ENCODE results near the gene MEF2A. TPM values are rescaled to one million over a fixed set of nuclear protein-coding genes. Genes with fewer than 3 reads are reported as not detected.
A peak's percentile ranks its signal among the peaks of the same experiment; 100 is the strongest.

MEF2A gene
- total RNA-seq, 1 donor = 15.1 TPM

DNA sequence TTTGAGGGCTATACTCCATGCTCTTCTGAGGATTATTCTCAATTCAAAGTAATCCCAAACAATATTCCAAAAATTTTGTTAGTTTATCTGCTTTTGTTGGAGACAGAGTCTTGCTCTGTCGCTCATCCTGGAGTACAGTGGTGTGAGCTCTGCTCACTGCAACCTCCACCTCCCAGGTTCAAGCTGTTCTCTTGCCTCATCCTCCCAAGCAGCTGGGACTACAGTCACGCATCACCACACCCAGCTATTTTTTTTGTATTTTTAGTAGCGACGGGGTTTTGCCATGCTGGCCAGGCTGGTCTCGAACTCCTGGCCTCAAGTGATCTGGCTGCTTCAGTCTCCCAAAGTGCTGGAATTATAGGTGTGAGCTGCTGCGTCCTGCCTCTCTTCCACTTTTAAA, 39.1 kb downstream of the MEF2A start:
- DNase-seq (ENCODE audit: low read depth in 2 of 3, low spot score in 2 of 3) = no peak

DNA sequence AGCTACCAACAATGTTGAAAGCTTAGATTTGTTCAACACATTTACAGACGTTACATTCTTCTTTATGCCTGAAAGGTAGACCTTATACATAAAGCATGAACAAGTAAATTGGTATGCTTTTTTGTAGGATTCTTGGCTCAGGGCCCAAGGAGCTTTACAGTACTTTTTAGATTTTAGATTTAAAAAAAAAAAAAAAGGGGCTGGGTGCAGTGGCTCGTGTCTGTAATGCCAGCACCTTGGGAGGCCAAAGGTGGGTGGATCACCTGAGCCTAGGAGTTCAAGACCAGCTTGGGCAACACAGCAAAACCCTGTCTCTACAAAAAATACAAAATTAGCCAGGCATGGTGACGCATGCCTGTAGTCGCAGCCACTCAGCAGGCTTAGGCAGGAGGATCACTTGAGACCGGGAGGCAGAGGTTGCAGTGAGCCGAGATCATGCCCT, 39.7 kb downstream of the MEF2A start:
- no peak for DNase-seq (ENCODE audit: low read depth in 2 of 3, low spot score in 2 of 3)

GRCh38 chr15:99605990-99606389, 40.2 kb downstream of the MEF2A start:
- DNase-seq (ENCODE audit: low read depth in 2 of 3, low spot score in 2 of 3) = no peak

DNA sequence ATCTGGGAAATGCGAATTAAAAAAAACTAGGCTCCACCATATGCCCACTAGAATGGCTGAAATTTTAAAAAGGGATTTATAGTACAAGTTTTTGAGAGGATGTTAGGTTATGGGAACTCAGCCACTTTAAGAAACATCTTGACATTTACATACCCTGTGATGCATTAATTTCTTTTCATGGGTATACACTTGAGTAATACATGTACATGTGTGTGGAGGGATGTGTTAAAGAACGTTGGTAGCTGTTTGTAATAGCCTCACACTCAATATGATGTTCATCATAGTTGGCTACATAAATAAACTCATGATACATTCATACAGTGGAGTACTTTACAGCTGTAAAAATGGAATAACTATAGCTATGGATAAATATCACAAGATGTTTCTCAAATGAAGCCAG, 40.9 kb downstream of the MEF2A start:
- no peak for DNase-seq (ENCODE audit: low read depth in 2 of 3, low spot score in 2 of 3)

DNA sequence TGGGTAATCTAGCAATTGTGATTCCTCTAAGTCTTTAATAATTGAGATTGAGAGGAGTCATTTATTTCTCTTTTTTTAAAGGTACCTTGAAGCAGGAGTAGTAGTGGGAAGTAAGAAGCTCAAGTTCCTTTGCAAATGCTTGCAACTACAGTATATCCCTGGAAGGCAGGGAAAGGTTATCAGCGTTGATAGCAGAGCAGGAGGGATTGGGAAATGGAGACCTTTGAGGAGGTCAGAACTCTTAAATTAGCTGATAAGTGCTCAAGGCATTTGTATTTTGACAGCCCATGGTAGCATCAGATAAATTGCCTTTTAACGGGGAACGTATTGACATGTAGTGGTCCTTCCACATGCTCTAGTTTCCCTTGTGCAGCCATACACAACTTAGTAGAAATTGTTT, 47.7 kb downstream of the MEF2A start:
- DNase-seq (ENCODE audit: low read depth in 2 of 3, low spot score in 2 of 3) = no peak

DNA sequence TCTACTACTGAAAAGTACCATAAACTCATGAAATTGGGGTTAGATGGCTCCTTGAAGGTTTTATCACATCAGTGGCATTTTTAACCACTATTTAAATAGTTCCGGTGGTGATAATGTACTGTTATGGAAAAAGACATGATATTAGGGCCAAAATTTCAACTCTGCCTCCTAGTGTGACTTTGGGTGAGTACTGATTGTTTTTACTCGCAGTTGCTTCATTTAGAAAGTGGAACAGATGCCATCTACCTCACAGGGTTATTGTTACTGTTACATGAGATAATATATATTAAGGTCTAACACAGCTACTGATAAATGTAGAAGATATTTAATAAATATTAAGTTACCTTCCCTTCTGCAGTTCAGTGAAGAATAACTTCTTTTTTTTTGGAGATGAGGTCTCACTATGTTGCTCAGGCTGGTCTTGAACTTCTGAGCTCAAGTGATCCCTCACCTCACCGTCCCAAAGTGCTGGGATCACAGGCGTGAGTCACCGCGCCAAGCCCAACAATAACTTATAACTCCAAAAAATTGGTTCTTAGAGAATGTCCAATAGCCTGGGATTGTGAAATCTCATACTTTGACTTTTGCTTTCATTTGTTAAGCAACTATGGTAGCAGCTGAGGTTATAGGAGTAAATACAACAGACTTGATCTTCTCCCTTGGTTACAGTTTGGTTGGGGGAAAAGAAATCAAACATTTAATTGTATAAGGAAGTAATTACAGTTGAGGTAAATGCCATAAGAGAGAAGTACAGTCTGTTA, 48.3 kb downstream of the MEF2A start:
- peak in 2 of 3 donors; percentile 24 to 76 for DNase-seq (ENCODE audit: low read depth in 2 of 3, low spot score in 2 of 3)

DNA sequence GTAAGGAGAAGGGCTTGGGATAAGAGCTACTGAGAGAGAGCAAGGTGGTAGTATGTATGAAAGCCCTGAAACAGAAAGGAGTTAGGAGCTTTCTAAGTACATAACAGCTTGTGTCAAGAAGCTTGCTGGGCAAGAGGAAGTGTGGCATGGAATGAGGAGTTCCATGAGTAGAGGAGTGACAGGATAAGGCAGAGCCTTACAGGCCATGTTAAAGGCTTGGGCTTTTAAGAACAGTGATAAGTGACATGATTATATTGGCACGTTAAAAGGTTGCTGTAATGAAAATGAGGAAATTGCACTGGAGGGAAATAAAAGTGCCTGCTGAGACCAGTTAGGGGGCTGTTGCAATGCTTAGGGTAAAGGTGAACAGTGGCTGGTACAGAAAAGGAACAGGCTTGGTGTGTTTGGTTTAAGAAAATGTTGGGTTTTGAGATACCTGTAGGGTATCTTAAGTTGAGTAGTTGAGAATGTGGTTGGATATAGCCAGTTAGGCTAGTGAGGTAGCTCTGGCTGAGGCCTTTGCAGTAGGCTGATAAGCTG, 49.0 kb downstream of the MEF2A start:
- peak in 2 of 3 donors; percentile 12 to 44 for DNase-seq (ENCODE audit: low read depth in 2 of 3, low spot score in 2 of 3)

DNA sequence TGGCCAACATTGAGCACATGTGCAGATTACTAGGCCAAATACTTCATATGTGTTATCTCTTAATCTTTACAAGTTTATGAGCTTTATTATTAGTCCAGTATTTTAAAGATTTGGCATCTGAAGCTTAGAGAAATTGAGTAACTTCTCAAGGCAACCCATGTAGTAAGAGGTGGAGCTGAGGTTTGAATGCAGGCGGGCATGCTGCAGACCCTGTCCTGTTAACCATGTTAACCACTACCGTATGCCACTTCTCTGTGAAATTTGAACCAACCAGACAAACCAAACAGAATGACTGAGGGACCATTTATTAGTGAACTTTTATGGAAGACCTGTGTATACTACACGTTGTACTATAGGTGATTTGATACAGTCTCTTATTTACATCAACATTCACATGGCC, 49.7 kb downstream of the MEF2A start:
- no peak for DNase-seq (ENCODE audit: low read depth in 2 of 3, low spot score in 2 of 3)

DNA sequence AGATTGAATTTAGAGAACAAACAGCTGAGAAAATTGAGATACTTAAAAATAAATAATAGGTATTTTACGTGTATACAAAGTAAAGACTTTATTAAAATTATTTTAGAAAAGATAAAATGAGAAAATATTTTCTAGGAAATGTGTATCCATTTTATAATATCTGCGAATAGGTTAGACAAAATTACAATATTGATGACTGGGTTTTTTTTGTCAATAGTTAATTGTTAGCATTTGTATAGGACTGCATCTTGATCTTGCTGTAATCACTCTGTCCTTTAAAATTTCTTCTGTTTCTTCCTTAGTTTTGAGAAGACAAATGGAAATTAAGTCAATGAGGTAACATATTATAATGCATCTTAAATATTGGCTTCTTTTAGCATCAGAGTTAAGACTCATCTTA, 50.3 kb downstream of the MEF2A start:
- no peak for DNase-seq (ENCODE audit: low read depth in 2 of 3, low spot score in 2 of 3)

DNA sequence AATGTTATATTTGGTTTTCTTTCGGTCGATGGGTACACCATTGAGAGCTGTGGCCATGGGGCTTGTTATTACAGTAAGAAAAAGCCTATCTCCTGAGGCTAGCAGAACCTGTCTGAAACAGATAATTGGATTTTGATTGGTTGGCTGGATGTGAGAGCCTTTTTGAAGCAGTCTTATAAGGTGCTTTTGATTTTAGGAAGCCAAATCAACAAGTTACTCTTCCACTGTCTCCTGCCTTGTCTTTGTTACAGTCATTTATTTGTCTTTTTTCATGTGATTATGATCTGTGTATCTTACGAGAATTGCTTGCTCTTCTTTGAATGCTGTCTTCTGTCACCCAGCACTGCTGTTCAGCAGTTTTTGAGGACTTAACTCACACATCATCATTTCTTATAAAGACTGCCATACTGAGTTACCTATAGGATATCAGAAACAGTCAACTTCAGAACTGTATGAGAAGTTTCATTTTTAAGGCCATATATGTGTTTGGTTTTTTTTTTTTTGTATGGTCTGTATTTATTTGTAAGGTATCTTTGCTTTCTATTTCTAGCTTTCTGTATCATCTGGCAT, 51.1 kb downstream of the MEF2A start:
- DNase-seq (ENCODE audit: low read depth in 2 of 3, low spot score in 2 of 3) = no peak

GRCh38 chr15:99618941-99619411, 53.2 kb downstream of the MEF2A start:
- no peak for DNase-seq (ENCODE audit: low read depth in 2 of 3, low spot score in 2 of 3)

- DNase-seq (ENCODE audit: low read depth in 2 of 3, low spot score in 2 of 3) = no peak
These were observed 53.9 kb downstream of the MEF2A start for GRCh38 chr15:99619712-99620111.

DNA sequence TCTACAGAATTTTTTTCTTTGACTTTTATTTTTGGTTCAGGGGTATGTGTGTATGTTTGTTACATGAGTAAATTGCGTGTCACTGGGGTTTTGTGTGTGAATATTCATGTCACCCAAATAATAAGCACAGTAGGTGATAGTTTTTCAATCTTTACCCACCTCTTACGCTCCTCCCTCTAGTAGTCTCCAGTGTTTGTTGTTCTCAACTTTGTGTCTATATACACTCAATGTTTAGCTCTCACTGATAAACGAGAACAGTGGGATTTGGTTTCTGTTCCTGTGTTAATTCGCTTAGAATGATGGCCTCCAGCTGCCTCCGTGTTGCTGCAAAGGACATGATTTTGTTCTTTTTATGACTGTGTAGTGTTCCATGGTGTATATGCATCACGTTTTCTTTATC, 54.4 kb downstream of the MEF2A start:
- DNase-seq (ENCODE audit: low read depth in 2 of 3, low spot score in 2 of 3) = no peak

- no peak for DNase-seq (ENCODE audit: low read depth in 2 of 3, low spot score in 2 of 3)
These were observed 56.0 kb downstream of the MEF2A start for GRCh38 chr15:99621767-99622166.

DNA sequence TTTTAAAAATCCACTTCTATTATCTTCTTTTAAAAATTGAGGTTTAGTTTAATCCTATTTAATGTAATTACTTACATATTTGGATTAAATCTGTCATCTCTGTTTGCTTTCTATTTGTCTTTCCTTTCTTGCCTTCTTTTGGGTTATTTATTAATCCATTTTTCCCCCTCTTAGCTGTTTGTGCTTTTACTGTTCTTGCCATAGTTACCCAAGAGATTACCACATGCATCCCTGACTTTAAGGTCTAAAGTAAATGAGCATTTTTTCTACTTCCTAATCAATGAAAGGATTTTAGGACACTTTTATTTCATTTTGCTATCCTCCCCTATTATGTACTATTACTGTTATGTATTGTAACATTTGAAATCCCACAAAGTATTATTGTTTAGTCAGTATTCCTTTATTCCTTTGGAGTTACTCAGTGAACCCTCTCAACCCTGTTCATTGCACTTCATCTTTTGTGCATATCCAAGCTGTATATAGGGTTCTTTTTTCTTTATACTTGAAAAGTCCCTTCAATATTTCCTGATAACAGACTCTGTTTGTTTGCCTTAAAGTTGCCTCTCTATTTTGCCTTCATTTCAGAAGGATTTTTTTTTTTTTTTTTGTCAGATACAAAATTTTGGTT, 62.7 kb downstream of the MEF2A start:
- no peak for DNase-seq (ENCODE audit: low read depth in 2 of 3, low spot score in 2 of 3)

- no peak for DNase-seq (ENCODE audit: low read depth in 2 of 3, low spot score in 2 of 3)
These were observed 64.9 kb downstream of the MEF2A start for GRCh38 chr15:99630607-99631131.

DNA sequence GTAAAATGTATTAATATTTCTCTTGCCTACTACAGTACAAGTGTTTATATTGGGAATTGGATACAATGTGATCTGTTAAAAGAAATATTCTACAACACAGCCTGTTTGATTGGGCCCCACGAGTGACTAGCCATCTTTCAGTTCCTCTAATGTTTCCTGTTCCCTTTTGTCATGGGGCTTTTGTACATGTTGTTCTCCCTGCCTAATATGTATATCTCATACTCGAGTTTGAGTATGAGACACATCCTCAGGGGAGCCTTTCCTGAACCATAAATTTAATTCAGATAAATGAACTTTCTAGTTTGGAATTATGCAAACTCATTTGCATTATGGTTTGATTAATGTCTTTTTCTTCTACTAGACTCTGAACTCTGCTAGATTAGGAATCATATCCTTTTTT, 65.5 kb downstream of the MEF2A start:
- DNase-seq (ENCODE audit: low read depth in 2 of 3, low spot score in 2 of 3) = peak in 2 of 3 donors; percentile 28 to 70

- DNase-seq (ENCODE audit: low read depth in 2 of 3, low spot score in 2 of 3) = no peak
These were observed 66.7 kb downstream of the MEF2A start for GRCh38 chr15:99632521-99632920.

DNA sequence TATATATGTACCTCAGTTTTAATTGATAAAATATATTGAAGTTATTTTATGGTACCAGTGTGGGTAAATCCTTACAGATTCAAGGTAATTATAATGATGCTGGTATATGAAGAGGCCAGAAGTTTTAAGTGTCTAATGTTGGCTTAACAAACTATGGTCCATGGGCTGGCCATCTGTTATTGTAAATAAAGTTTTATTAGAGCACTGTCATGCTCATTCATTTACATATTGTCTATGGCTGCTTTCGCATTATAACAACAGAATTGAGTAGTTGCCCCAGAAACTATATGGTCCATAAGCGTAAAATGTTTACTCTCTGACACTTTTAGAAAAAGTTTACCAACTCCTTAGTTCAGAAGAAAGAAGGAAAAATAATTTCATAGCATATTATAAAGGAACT, 67.9 kb downstream of the MEF2A start:
- no peak for DNase-seq (ENCODE audit: low read depth in 2 of 3, low spot score in 2 of 3)

- no peak for DNase-seq (ENCODE audit: low read depth in 2 of 3, low spot score in 2 of 3)
These were observed 68.8 kb downstream of the MEF2A start for GRCh38 chr15:99634576-99634975.

GRCh38 chr15:99635145-99635544, 69.4 kb downstream of the MEF2A start:
- no peak for DNase-seq (ENCODE audit: low read depth in 2 of 3, low spot score in 2 of 3)
